ENCODE data around the gene GRAMD1B.

- TF ChIP-seq EGR1 (IDR thresholded peaks at IDR 0.05; ENCODE audit: low read depth in 2 of 2), result no peak
- no peak for TF ChIP-seq MAX (IDR thresholded peaks at IDR 0.05)
- no peak for TF ChIP-seq ZBTB33 (IDR thresholded peaks at IDR 0.05)
- TF ChIP-seq CTCF (IDR thresholded peaks at IDR 0.05; ENCODE audit: low read depth, low read length, missing input control), result no peak
- TF ChIP-seq RAD21 (IDR thresholded peaks at IDR 0.05), result no peak
- TF ChIP-seq REST (IDR thresholded peaks at IDR 0.05), result no peak
- TF ChIP-seq TAF1 (conservative IDR thresholded peaks at IDR 0.05), result no peak
These were observed 89.7 kb downstream of the GRAMD1B start for GRCh38 chr11:123519797-123520193.

Measured in liver (tissue), 3 donors.